ENCODE measurements around the gene CHST1. TPM values are rescaled to one million over a fixed set of nuclear protein-coding genes. Genes with fewer than 3 reads are reported as not detected.

CHST1 gene
- polyA plus RNA-seq, 1 donor: 14.6 TPM

DNA sequence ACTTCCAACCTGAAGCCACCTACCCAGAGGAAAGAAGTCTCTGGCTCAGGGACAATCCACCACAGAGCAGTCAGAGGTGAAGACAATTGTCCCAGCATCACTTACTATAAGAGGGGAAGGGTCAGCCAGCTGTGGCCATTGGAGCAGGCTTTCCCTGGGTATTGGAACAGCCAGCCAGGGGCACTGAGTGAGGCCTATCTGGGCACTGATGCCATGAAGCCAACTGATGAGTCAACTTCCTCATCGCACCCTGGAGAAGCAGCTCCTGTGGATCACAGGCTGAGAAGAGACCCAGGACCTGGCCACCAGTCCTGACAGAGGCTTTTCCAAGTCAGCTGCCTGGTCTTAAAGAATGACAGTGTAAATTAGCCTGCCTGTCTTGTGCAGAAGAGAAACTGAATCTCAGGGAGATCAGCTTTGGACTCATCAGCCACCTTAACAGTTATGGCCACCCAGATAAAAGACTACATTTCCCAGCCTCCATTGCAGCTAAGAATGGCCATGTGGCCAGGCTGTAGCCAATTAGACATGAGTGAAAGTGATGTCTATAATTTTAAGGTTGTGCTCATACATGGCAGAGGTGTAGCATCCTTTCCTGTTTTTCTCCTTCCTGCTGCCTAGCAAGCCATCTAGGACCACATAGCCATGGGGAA, 19.0 kb downstream of the CHST1 start:
- no peak for DNase-seq (ENCODE audit: low read depth)

DNA sequence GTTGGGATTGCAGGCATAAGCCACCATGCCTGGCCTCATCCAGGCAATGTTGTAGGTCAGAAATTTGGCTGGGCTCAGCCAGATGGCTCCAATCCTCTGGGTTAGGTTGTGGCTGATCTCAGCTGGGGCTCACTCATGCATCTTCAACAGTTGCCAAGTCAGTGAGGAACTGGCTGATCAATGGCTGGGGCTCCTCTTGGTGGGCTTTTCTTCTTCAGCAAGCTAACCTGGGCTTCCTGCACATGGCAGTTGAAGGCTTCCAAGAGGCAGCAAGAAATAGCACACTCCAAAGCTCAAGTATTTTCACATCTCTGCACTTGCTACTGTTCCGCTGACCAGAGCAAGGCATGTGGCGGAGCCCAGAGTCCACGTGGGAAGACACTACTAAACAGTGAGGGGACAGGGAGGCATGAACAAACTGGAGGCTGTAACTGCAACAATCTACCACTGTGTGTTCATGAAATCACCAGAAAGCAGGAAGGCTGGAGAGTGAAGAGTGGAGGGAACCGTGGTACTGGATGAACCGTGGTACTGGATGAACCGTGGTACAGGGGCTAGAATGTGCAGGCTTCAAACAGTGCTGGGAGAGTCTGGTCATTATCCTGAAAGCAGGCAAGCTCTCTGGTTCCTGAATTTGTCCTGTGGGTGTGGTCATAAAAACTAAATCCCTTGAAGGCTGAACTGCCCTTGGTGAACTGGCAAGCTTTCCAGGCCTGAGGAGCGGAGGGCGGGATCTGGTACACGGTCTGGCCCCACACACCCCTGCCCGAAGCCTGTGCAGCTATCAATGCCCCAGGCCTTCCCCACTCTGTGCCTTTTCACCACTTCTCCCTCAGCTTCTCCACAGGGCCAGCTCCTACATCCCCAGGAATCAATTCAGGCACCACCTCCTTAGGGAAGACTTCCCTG, 20.2 kb downstream of the CHST1 start:
- no peak for DNase-seq (ENCODE audit: low read depth)

DNA sequence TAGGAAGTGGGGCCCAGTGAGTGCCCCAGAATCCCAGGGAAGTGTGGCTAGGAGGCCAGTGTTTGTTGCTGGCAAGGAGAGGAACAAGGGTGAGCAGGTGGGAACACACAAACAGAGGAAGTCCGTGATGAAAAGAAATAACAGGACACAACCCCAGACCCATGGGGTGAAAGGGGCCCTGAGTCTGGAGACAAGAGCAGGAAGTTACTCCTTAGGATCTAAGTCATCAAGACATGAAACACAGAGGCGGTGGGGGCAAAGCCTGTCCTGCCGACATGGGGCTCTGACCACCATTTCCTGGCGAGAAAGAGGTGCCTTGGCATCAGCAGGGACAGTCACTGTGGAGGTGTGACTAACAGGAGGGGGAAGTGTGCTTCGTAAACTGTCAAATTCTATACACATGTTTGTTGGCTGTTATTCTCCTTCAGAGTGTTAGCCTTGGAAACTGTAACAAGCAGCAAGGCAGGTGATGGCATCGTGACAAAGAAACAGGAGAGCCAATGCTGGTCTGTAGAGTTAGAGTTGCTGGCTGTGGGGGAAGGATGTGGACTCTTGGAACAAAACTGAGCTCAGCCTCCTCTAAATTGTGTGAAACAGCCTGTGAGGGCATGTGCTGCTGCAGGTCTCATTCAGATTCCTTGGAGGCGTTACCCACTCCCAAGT, 21.7 kb downstream of the CHST1 start:
- no peak for DNase-seq (ENCODE audit: low read depth)

DNA sequence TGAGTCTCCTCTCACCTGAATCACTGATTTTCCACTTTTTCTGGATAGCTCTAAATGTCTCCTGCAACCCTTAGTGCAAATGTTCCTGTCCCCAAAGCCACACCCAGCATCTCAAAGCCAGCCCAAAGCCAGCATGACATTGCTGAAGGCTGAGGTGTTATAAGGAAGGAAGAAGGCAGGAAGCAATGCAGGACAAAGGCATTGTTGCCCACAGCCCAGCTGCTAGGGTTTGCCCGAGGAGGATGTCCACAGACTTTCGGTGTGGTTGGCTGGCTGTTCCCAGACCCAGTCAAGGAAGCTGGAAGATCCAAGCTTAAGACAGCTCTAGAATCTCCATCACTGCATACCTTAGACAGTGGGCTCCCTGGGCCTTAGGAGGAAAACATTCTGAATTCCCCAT, 23.5 kb downstream of the CHST1 start:
- no peak for DNase-seq (ENCODE audit: low read depth)

DNA sequence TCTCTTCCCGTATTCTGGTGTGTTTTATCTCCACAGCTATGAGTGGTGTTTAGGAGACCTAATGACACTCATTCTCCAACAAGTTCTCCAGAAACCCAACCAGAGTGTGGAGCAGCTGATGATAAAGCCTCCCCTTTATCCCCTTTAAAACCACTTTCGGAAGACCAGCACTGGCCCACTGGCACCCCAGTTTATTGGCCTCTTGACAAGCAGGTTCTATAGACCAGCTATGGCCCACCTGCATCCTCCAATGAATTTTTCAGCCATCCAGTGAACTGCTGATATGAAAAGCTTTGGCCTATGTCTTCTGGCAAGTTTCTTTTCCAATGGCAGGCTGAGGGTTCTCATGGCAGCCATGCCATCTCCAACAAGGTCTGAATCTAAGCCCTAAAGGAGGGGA, 27.4 kb downstream of the CHST1 start:
- DNase-seq (ENCODE audit: low read depth): no peak

DNA sequence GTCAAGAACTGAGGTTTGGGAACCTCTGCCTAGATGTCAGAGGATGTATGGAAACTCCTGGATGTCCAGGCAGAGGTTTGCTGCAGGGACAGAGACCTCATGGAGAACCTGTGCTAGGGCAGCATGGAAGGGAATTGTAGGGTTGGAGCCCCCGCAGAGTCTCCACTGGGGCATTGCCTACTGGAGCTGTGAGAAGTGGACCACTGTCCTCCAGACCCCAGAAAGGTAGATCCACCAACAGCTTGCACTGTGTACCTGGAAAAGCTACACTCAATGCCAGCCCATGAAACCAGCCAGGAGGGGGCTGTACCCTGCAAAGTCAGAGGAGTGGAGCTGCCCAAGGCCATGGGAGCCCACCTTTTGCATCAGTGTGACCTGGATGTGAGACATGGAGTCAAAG, 29.5 kb downstream of the CHST1 start:
- no peak for DNase-seq (ENCODE audit: low read depth)

DNA sequence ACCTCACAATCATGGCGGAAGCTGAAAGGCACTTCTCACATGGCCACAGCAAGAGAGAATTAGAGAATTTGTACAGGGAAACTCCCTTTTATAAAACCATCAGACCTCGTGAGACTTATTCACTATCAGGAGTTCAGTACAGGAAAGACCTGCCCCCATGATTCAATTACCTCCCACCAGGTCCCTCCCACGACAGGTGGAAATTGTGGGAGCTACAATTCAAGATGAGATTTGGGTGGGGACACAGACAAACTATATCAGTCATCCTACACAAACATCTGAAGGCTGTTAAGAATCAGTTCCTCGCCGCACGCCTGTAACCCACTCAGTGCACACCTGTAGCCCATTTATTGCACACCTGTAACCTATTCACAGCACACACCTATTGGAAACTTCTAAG, 39.8 kb downstream of the CHST1 start:
- DNase-seq (ENCODE audit: low read depth): no peak

DNA sequence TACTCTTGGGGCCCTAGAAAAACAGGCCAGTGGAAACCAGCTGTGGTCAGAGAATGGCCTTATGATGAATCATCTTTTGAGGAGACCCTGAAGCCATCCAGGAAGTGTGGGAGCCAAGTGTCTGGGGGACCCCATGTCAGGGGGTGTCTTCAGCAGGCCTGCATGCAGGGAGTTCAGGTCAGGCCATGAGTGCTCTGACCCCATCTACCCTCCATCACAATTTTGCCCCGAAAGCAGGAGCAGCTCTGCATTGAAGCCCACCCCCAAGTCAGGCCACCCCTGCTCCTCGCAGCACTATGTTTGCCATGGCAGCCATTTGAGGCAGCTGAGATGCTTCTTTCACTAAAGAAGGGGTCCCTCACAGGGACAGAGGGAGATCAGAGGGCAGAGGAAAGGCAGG, 41.3 kb downstream of the CHST1 start:
- DNase-seq (ENCODE audit: low read depth): no peak

DNA sequence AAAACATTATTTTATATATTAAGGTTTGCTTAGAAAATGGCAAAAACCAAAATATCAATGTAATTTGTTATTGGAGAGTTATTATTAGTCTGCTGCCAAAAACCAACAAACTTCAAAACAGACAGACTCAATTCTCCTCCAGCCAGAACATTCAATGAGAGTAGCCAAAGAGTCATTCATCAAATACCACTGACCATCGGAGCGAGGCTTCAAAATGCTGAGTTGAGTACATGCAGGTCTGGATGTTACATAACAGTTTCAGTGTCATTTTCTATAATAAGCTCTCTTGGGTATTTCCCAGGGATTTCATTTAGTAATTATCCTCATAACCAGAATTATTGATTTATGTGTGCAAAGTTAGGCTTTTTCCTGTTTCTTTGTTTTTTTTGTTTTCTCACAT, 42.6 kb downstream of the CHST1 start:
- no peak for DNase-seq (ENCODE audit: low read depth)

DNA sequence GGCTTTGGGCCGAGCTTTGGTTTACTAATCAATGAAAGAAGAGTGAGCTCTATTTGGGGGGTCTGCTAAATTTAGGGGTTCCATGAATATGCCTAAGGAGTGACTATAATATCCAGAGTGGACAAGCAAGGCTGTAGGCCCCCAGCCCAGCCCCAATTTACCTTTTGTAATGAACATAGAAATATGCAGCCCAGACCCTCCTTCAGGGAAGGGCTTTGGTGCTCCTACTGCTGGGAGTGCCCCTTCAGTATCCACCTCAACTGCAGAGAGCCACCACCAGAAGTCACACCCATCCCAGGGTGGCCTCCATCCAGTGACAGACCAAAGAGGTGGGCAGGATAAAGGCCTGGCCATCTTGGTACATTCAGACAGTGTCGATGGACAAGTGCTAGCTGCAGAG, 43.1 kb downstream of the CHST1 start:
- no peak for DNase-seq (ENCODE audit: low read depth)

DNA sequence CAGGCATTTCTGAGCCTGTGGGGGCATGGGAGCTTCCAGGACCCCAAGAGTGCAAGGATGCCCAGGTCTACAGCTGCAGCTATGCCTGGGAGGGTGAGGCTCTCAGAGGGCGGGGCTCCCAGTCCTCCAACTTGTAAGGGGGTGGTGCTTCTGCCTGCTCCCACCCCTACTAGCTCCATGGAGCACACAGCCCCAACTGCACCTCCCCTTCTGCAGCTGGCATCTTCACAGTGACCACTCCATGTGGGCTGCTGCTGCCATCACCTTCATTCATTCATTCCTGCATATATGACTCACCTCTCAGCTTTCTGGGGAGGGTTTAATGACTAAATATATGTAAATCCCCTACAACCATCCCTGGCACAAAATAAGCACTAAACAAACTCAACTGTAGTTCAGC, 43.8 kb downstream of the CHST1 start:
- DNase-seq (ENCODE audit: low read depth): no peak

DNA sequence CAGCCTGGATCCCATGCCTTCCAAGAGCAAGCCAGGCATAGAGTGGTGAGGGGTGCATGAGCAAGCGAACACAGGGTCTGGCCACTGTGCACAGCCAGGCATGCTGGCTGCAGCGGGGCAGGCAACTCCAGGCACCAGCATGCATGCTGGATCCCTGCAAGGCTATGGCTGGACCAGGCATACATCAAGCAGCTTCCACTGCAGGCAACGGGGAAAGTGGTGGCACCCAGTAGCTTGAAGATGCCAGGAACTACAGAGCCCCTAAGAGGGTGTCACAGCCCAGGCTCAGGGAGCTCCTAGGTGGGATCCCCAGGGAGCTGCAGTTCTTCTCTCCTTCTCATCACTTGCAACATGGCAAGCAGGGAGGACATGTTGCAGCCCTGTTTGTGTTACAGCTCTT, 45.2 kb downstream of the CHST1 start:
- DNase-seq (ENCODE audit: low read depth): no peak

DNA sequence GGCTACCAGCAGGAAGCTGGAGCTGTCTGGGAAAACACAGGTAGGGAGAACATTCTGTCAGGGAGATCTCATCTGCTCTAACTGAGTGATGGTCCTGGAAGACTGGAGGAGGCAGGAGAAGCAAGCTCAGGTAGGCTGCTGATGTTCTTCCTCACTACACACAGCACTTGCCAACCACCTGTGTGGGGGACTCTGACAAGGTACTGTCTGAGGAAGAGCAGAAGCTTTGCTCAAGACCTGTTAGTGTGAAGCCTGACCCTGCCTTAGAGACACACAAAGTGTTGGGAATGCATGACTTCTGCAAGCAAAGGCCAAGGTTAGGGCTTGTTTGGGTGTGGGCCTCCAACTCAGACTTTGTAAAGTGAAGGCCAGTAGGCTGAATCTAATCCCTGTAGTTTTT, 46.5 kb downstream of the CHST1 start:
- DNase-seq (ENCODE audit: low read depth): no peak

DNA sequence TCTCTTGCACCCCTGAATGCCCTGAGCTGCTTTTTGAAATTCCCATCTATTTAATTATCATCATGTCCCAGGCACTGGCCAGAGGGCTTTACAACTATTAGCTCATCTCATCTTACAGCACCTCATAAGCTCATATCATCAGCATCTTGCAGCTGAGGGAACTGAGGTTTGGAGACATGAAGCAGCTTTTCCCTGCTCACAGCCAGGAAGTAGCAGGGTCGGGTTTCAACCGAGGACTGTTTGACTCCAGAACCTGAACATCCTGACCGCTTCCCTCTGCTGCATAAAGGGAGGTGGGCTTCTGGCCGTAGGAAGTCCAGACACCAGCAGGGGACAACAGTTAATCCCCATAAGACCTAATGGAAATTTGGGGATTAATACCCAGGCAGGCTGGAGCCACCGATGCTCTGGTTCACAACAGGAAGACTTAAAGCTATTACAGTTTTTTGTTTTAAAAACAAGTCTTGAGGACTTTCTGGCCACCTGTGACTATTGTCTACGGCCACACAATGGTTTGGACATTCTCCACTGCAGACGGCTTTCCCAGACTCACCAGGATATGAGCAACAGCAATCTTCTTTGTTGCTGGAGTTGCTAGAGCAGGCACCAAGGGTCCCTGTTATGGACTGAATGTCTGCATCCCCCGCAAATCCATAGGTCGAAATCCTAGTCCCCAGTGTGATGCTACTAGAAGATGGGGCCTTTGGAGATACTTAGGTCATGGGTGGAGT, 47.4 kb downstream of the CHST1 start:
- DNase-seq (ENCODE audit: low read depth): no peak

DNA sequence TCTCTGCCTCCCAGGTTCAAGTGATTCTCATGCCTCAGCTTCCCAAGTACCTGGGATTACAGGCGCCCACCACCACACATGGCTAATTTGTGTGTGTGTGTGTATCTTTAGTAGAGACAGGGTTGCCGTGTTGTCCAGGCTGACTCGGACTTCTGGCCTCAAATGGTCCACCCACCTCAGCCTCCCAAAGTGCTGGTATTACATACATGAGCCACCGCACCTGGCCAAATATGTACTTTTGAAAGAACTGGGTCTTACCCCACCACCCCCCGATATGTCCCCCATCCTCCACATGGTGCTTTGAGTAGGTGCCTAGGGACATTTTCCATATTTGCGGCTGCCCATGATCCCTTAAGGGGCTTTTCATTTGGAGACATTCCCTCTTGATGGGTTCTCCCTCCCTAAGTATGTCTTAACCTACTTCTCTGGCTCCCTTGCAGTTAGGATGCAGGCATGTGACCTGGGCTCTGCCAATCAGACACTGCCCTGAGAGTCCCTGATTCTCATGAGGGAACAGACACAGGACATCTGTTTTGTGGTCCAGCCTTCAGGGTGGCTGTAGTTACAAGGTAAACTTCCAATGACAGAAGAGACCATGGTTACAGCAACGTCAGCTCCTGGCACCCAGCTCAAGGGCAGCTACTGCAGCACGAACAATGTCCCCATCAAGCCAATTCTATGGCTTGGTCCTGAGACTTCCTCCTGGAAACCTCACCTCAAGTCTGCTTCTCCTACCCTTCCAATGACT, 48.4 kb downstream of the CHST1 start:
- DNase-seq (ENCODE audit: low read depth): no peak

DNA sequence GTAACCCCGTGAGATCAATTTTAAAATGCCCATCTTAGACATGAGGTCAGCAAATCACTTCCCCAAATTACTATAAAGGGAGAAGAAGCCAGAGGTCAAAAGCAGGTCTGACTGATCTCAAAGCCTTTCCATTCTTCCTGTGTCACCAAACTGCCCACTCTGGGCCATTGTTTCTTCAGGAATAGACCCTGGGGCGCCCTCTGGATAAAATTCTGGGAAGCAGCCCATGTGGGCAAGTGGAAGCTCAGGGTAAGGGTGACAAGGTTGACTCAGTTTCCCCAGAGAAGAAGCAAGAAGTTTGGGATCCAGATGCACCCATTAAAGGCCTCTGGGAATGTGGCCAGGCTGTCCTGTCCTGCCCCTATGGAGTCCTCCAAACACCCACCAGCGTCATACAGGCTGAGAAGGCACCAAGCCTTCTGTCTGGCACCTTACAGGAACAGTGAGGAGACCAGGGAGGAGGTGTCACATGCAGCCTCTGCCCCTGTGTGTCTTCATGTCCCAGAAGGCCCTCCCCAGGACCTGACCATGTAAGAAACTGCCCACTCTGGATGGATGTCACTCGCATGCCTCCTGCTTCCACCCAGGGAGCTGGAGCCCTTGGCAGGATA, 50.1 kb downstream of the CHST1 start:
- no peak for DNase-seq (ENCODE audit: low read depth)

DNA sequence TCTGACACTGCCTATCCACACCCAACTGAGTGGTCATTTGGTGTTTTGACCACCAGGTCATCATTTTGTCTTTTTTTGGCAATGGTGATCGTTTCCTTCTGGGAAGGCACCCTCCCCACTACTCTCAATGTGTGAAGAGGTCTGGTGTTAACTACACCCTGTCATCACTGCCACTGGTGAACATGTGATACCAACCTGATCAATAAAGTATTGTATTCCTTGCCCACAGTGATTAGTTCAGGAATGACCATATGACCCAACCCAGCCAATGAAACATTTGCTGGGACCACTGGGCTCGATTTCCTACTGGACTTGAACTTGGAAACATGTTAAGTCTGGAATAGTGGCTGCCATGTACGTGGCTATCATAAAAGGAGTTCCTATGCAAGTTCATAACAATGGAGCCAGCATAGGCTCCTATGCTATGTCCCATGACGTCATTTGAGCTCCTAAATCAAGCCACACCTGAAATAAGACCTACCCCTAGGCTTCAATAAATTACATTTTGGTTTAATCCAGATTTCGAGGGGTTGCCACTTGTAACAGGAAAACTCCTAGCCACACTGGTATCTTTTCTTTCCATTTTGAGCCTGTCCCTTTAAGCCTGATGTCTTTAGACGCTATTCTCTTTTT, 51.1 kb downstream of the CHST1 start:
- no peak for DNase-seq (ENCODE audit: low read depth)

DNA sequence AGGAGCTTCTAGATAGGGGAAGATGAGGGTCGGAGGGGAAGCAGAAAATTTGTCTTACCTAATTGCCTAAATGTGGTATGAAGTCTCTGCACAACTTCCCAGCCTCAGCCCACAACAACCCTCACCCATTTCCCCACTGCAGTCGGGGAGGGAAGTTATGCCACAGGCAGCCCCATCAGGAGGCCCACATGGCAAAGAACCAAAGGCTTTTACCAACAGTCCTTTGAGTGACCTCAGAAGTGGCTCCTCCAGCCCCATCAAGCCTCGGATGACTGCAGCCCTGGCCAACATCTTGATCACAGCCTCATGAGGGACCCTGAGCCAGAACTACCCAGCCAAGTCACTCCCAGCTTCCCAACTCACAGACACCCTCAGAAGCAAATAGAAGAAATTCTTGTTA, 54.8 kb downstream of the CHST1 start:
- DNase-seq (ENCODE audit: low read depth): no peak

DNA sequence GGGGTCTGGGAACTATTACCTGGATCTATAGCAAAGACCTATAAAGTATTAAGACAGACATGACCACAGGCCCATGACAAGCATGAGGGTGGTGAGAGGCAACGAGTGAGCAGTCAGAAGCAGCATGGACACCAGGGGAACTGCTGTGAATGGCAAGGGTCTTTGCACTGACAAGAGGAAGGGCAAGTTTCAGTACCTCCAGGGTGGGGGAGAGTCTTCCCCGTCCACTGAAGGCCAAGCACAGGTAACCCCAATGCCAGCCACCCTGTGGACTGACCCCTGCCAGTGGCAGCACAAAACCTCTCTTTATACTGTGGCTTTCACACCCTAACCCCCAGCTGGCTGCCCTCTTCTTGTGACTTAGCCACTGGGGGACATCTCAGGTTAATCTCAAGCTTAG, 55.5 kb downstream of the CHST1 start:
- DNase-seq (ENCODE audit: low read depth): no peak

DNA sequence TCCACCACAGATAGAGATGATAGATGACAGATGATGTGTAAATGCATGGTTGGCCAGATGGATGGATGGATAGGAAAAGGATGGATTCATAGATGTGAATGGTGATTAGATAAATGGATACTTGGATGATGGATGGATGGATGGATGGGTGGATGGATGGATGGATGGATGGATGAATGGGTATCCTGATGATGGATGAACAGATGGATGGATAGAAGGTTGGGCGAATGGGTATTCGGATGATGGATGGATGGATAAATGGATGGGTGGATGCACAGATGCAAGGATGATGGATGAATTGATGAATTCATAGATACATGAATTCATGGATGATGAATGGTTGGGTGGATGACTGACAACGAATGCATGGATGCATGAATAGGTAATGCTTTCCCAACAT, 56.1 kb downstream of the CHST1 start:
- no peak for DNase-seq (ENCODE audit: low read depth)

DNA sequence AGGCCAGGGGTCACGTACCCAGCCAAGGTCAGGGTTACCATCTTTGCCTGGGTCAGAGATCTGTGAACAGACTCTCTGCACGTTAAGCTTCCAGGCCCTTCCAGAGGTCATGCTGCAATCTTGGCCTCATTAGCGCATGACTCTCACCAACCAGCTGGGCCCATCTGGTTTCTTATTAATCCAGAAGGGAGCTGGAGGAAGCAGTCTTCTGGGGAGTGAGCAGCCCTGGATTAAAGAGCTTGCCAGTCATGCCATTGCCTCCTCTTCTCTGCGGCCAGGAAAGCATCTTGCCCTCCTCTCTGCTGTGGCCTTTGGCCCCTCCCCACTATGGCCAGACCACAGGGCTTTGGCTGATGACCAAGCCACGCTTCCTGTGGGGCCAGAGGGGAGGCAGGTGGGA, 57.4 kb downstream of the CHST1 start:
- DNase-seq (ENCODE audit: low read depth): no peak
